ENCODE data around the gene RSAD1. TPM values are rescaled to one million over a fixed set of nuclear protein-coding genes. Genes with fewer than 3 reads are reported as not detected.

RSAD1 gene
- total and polyA plus RNA-seq, 2 donors (not counting 3 experiments of a cell fraction or from before 2014, with no cell fraction given) = 20.3 to 35.5 TPM

DNA sequence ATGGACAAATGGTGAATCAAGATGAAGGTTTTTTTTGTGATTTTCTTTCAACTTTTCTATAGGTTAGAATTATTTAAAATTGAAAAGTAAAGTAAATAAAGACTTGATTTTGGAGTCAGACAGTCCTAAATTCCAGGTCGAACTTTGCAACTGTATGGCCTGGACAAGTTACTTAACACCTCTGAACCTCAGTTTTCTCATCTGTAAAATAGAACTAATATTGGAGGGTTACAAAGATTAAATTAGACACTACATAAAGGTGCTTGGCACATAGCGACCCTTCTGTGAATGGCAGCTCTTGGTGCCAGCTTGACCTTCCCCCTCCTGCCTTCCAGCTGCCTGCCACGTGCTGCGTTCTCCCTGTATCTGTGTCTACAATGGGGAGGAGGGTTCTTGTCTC is 3.0 kb downstream of the RSAD1 start:
- H3K79me2 ChIP-seq (ENCODE audit: control insufficient read depth, insufficient read depth, low read length) = peaks cover 8% of the 10 kb centered on the region
- TF ChIP-seq MYC (IDR thresholded peaks at IDR 0.05; ENCODE audit: low read depth, low read length) (no peak), EZH2 (IDR thresholded peaks at IDR 0.05; ENCODE audit: borderline replicate concordance, low read depth, low read length, severe bottlenecking) (no peak), POLR2AphosphoS5 (IDR thresholded peaks at IDR 0.05; ENCODE audit: insufficient read depth, low read depth, low read length) (no peak), POLR2A (IDR thresholded peaks at IDR 0.05; ENCODE audit: low read depth, low read length) (no peak), FOS (IDR thresholded peaks at IDR 0.05; ENCODE audit: borderline replicate concordance, insufficient read depth, low read length) (no peak), GATA2 (IDR thresholded peaks at IDR 0.05; ENCODE audit: insufficient read depth, insufficient read length, low read depth, low read length) (no peak), JUN (IDR thresholded peaks at IDR 0.05; ENCODE audit: borderline replicate concordance, insufficient read depth, insufficient read length, low read depth) (no peak)
- TF ChIP-seq, protein P1, sequence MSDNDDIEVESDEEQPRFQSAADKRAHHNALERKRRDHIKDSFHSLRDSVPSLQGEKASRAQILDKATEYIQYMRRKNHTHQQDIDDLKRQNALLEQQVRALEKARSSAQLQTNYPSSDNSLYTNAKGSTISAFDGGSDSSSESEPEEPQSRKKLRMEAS (IDR thresholded peaks at IDR 0.05; ENCODE audit: insufficient read depth, insufficient read length) = no peak
- TF ChIP-seq, protein P2, sequence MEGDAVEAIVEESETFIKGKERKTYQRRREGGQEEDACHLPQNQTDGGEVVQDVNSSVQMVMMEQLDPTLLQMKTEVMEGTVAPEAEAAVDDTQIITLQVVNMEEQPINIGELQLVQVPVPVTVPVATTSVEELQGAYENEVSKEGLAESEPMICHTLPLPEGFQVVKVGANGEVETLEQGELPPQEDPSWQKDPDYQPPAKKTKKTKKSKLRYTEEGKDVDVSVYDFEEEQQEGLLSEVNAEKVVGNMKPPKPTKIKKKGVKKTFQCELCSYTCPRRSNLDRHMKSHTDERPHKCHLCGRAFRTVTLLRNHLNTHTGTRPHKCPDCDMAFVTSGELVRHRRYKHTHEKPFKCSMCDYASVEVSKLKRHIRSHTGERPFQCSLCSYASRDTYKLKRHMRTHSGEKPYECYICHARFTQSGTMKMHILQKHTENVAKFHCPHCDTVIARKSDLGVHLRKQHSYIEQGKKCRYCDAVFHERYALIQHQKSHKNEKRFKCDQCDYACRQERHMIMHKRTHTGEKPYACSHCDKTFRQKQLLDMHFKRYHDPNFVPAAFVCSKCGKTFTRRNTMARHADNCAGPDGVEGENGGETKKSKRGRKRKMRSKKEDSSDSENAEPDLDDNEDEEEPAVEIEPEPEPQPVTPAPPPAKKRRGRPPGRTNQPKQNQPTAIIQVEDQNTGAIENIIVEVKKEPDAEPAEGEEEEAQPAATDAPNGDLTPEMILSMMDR (IDR thresholded peaks at IDR 0.05; ENCODE audit: extremely low read depth in 1 of 2, insufficient read depth in 1 of 2, low read depth in 1 of 2, low read length in 2 of 2) = no peak
- H3K36me3 ChIP-seq (ENCODE audit: control insufficient read depth in 2 of 2, extremely low read depth in 1 of 2, insufficient read depth in 2 of 2, low read length in 2 of 2) = peaks cover 2 to 13% of the 10 kb centered on the region in 2 experiments
- CTCF ChIA-PET = interaction anchor here (0.8 to 3.1 kb wide), 4 partner anchors 20 to 146 kb away, joined by 3 to 28 read pairs (median 13); no protein-coding TSS in a partner anchor
- POLR2A ChIA-PET = no interaction called here
- intact Hi-C loops (cut with micrococcal nuclease) = loop anchor here (1.0 to 5.0 kb wide), 7 partner anchors 20 to 361 kb away; partner anchors contain the start of gene SPATA20
- no peak overlapping the region for H3K4me3 ChIP-seq (replicated peaks in 1 of 3; ENCODE audit: insufficient read depth in 1 of 3, low read depth in 1 of 3, low read length in 3 of 3)
- BruUV-seq (replicated peaks) = no TSS peak
- H3K9me1 ChIP-seq (replicated peaks; ENCODE audit: control insufficient read depth, extremely low read depth, insufficient read depth, low read length) = no peaks in the 10 kb centered on the region
- H3K4me2 ChIP-seq (ENCODE audit: insufficient read depth, low read length) = no peak overlapping the region
- FAIRE-seq = no peak
- dilution Hi-C loops (cut with MboI; ENCODE audit: extremely low pct_ligation_motif_present, low sequenced_read_pairs) = no loop called here
- peaks cover 20% of the 10 kb centered on the region for H3K4me1 ChIP-seq (ENCODE audit: control insufficient read depth, extremely low read depth, insufficient read depth, low read length)
- H3K27ac ChIP-seq (ENCODE audit: insufficient read depth, low read depth, low read length) = no peak overlapping the region
- H3K27me3 ChIP-seq (ENCODE audit: control insufficient read depth in 2 of 2, insufficient read depth in 2 of 2, low read length in 2 of 2) = peaks cover under 1 to 2% of the 10 kb centered on the region in 2 experiments
- DNase-seq (ENCODE audit: low read depth, low spot score) = no peak
- H3K9me3 ChIP-seq (replicated peaks; ENCODE audit: control insufficient read depth, insufficient read depth, low read length) = no peaks in the 10 kb centered on the region
- H3K9ac ChIP-seq (replicated peaks; ENCODE audit: extremely low read depth, insufficient read depth, low read length) = no peak overlapping the region
- no peaks in the 10 kb centered on the region for H4K20me1 ChIP-seq (replicated peaks; ENCODE audit: control insufficient read depth, extremely low read depth, insufficient read depth, low read length)
- H2AFZ ChIP-seq (ENCODE audit: low read depth, low read length) = no peak overlapping the region
